Left cardiac atrium (tissue), 4 donors: ENCODE results near the gene APOA4. TPM values are rescaled to one million over a fixed set of nuclear protein-coding genes. Genes with fewer than 3 reads are reported as not detected.
"Not testable (repeated sequence)": the region's sequence is repeated elsewhere in the genome, so short reads cannot be mapped to it uniquely, and the experiment has no call there.

Experiments used
- ATAC-seq, 2 donors: fragments of 200-7000 bp; cut with Tn5 transposase; one replicate each; pipeline ENCODE4 v1.9.1; 2020; ENCODE audit warnings: mild to moderate bottlenecking in 2 of 2, moderate library complexity in 2 of 2
- DNase-seq: peaks from one replicate; pipeline ENCODE4 v3.0.0-alpha.2; 2020
- intact Hi-C, 2 donors: fragments of 100-400 bp; cut with DNase I; formaldehyde crosslinking; loops; one replicate each; pipeline versions ENCODE4 v1.14.1 to v1.15.1; 2022 to 2023
- total RNA-seq, 2 donors: library from RNA; stranded (reverse); fragmentation: NEBNext Ultra II Directional; extraction: Animal tissue kit (Norgen Biotek cat#: 25700); gene quantifications; one replicate each; pipeline ENCODE4 v1.2.1, GENCODE V29; 2021
- donor health status: DM: no; HTN: yes; CAD: no.
- donor health status: DM: no; HTN: yes; CAD: no; lungs with severe emphysema.
- donor health status: DM: yes; HTN: yes; CAD: no.
- donor health status: Dilated cardiomyopathy.

Gene APOA4
- total RNA-seq, 2 donors from 2014 or later: not detected

GRCh38 chr11:116852261-116853031 is 29.3 kb upstream of the APOA4 start:
- ATAC-seq (peak; percentile 43 to 84), DNase-seq (no peak)
- intact Hi-C loops: loop anchor here in 1 of 2 donors (10.0 kb wide), 1 partner anchor 62 kb away; no protein-coding TSS in a partner anchor

- ATAC-seq (peak; percentile 38 to 73), DNase-seq (no peak)
- intact Hi-C loops: loop anchor here in 1 of 2 donors (10.0 kb wide), 1 partner anchor 63 kb away; no protein-coding TSS in a partner anchor
Measured at GRCh38 chr11:116851626-116852025, 28.5 kb upstream of the APOA4 start.

- intact Hi-C loops: no loop called here
- ATAC-seq (no peak), DNase-seq (no peak)
Measured at GRCh38 chr11:116849486-116849885, 26.4 kb upstream of the APOA4 start.

- DNase-seq (no peak), ATAC-seq (no peak)
- intact Hi-C loops: no loop called here
Measured at GRCh38 chr11:116849060-116849459, 26.0 kb upstream of the APOA4 start.

- no peak for DNase-seq
- no peak for ATAC-seq
- intact Hi-C loops: no loop called here
Measured at GRCh38 chr11:116847612-116848011, 24.5 kb upstream of the APOA4 start.

- ATAC-seq: no peak
- intact Hi-C loops: no loop called here
- no peak for DNase-seq
Measured at GRCh38 chr11:116844722-116845121, 21.6 kb upstream of the APOA4 start.

GRCh38 chr11:116843661-116844060 is 20.6 kb upstream of the APOA4 start:
- intact Hi-C loops: no loop called here

GRCh38 chr11:116842909-116843308 is 19.8 kb upstream of the APOA4 start:
- DNase-seq (no peak), ATAC-seq (peak in 1 of 2 donors; percentile 56)
- intact Hi-C loops: no loop called here

More at GRCh38 chr11:116843661-116844060, 20.6 kb upstream of the APOA4 start:
- no peak for DNase-seq
- no peak for ATAC-seq

- intact Hi-C loops: no loop called here
- ATAC-seq (no peak), DNase-seq (no peak)
Measured at GRCh38 chr11:116842117-116842516, 19.0 kb upstream of the APOA4 start.

GRCh38 chr11:116840746-116841296 is 17.7 kb upstream of the APOA4 start:
- intact Hi-C loops: no loop called here
- ATAC-seq (no peak), DNase-seq (no peak)

GRCh38 chr11:116840224-116840745 is 17.2 kb upstream of the APOA4 start:
- ATAC-seq (no peak), DNase-seq (no peak)
- intact Hi-C loops: no loop called here

GRCh38 chr11:116838321-116839084 is 15.4 kb upstream of the APOA4 start:
- no peak for DNase-seq
- no peak for ATAC-seq
- intact Hi-C loops: no loop called here

GRCh38 chr11:116837231-116838091 is 14.4 kb upstream of the APOA4 start, which contains the start of gene APOA1:
Gene APOA1, minus strand, starts transcription at chr11:116837622. Its CDS starts 235 bp downstream, at chr11:116837387.
- intact Hi-C loops: no loop called here
- DNase-seq (no peak), ATAC-seq (no peak)

- ATAC-seq (no peak), DNase-seq (no peak)
- intact Hi-C loops: no loop called here
Measured at GRCh38 chr11:116836632-116836991, 13.5 kb upstream of the APOA4 start.

GRCh38 chr11:116835791-116836631 is 12.9 kb upstream of the APOA4 start:
- intact Hi-C loops: no loop called here
- peak; percentile 88 to 92 for ATAC-seq

GRCh38 chr11:116835042-116835772 is 12.1 kb upstream of the APOA4 start:
- ATAC-seq: peak; percentile 43 to 57
- intact Hi-C loops: no loop called here
- DNase-seq: no peak

More at GRCh38 chr11:116835791-116836631, 12.9 kb upstream of the APOA4 start:
- DNase-seq: peak; percentile 91

- not testable (repeated sequence) for ATAC-seq, DNase-seq
- intact Hi-C loops: loop anchor here in 1 of 2 donors (5.0 kb wide), 1 partner anchor 42 kb away; the partner anchor contains the start of gene APOA5
Measured at GRCh38 chr11:116834535-116835041, 11.5 kb upstream of the APOA4 start.
